Liver (tissue), 9 donors: ENCODE results near the gene GNB1L. TPM values are rescaled to one million over a fixed set of nuclear protein-coding genes. Genes with fewer than 3 reads are reported as not detected.

Experiments used
- DNase-seq: peaks from one replicate; pipeline ENCODE4 v3.0.0-alpha.2; 2017; ENCODE audit warnings: low spot score
- H3K27ac ChIP-seq, 2 donors: one replicate each; pipeline ENCODE4 v1.7.0; 2013; ENCODE audit warnings: inconsistent platforms in 2 of 2, low read length in 2 of 2, control low read depth in 1 of 2, low read depth in 1 of 2, mild to moderate bottlenecking in 1 of 2
- H3K27me3 ChIP-seq, 4 donors: one replicate each; pipeline versions ENCODE4 v1.6.1 to v1.7.0; 2013; ENCODE audit warnings: low read length in 3 of 4, inconsistent platforms in 1 of 4, mild to moderate bottlenecking in 1 of 4, moderate library complexity in 1 of 4; ENCODE audit not compliant: control insufficient read depth in 4 of 4, insufficient read depth in 4 of 4
- H3K36me3 ChIP-seq, 4 donors: one replicate each; pipeline versions ENCODE4 v1.6.1 to v1.7.0; 2013; ENCODE audit warnings: low read length in 3 of 4, mild to moderate bottlenecking in 3 of 4, low read depth in 1 of 4, moderate library complexity in 1 of 4; ENCODE audit not compliant: control insufficient read depth in 4 of 4, insufficient read depth in 3 of 4
- H3K4me1 ChIP-seq, 4 donors: one replicate each; pipeline versions ENCODE4 v1.6.1 to v1.7.0; 2013; ENCODE audit warnings: low read length in 3 of 4, mild to moderate bottlenecking in 3 of 4, moderate library complexity in 1 of 4; ENCODE audit not compliant: control insufficient read depth in 4 of 4, insufficient read depth in 4 of 4
- H3K4me3 ChIP-seq, 3 donors: one replicate each; pipeline versions ENCODE4 v1.6.1 to v1.7.0; 2013; ENCODE audit warnings: low read length in 3 of 3, control low read depth in 1 of 3, low read depth in 1 of 3, mild to moderate bottlenecking in 1 of 3
- H3K9ac ChIP-seq, 2 donors: one replicate each; pipeline ENCODE4 v1.7.0; 2013; ENCODE audit warnings: low read length in 2 of 2, mild to moderate bottlenecking in 2 of 2, moderate library complexity in 2 of 2, control low read depth in 1 of 2, low read depth in 1 of 2
- H3K9me3 ChIP-seq, 4 donors: one replicate each; pipeline versions ENCODE4 v1.6.1 to v1.7.0; 2013; ENCODE audit warnings: low read length in 3 of 4; ENCODE audit not compliant: control insufficient read depth in 4 of 4
- EGR1 ChIP-seq, 2 donors: IDR thresholded peaks; 2 replicates each; pipeline ENCODE4 v1.6.1; 2016 to 2018; ENCODE audit warnings: antibody characterized with exemption in 2 of 2, low read depth in 2 of 2
- FOXA1 ChIP-seq: IDR thresholded peaks from 2 replicates; pipeline ENCODE4 v1.6.1; 2016; ENCODE audit warnings: antibody characterized with exemption
- FOXA2 ChIP-seq: IDR thresholded peaks from 2 replicates; pipeline ENCODE4 v1.6.1; 2016; ENCODE audit warnings: antibody characterized with exemption
- GABPA ChIP-seq, 2 donors: IDR thresholded peaks in 1 of 2; conservative IDR thresholded peaks in 1 of 2; 2 replicates each; pipeline ENCODE4 v1.6.1; 2016; ENCODE audit warnings: antibody characterized with exemption in 2 of 2, mild to moderate bottlenecking in 1 of 2, moderate library complexity in 1 of 2
- HNF4G ChIP-seq: IDR thresholded peaks from 2 replicates; pipeline ENCODE4 v1.6.1; 2016; ENCODE audit warnings: antibody characterized with exemption
- MAX ChIP-seq: IDR thresholded peaks from 2 replicates; pipeline ENCODE4 v1.6.1; 2016; ENCODE audit warnings: antibody characterized with exemption
- NR2F2 ChIP-seq: IDR thresholded peaks from 2 replicates; pipeline ENCODE4 v1.6.1; 2016; ENCODE audit warnings: antibody characterized with exemption
- REST ChIP-seq: IDR thresholded peaks from 2 replicates; pipeline ENCODE4 v1.6.1; 2016; ENCODE audit warnings: antibody characterized with exemption, mild to moderate bottlenecking
- RXRA ChIP-seq, 2 donors: IDR thresholded peaks; 2 replicates each; pipeline ENCODE4 v1.6.1; 2017 to 2018; ENCODE audit warnings: antibody characterized with exemption in 2 of 2, mild to moderate bottlenecking in 1 of 2
- WGBS: extraction: QIAGEN DNeasy Blood & Tissue Kit; methylation state at CpG from one replicate; pipeline ENCODE4 v1.1.7; 2013; 5-methylcytosine and 5-hydroxymethylcytosine counted together
- polyA plus RNA-seq, 2 donors: library from polyadenylated mRNA; stranded (reverse) in 1 of 2; unstranded in 1 of 2; fragments of 200-250 nt in 1 of 2; fragments of >200 nt in 1 of 2; fragmentation: Nextera tagmentation in 1 of 2; extraction: Ambion mirVana in 1 of 2; gene quantifications; one replicate each; pipeline versions ENCODE4 v1.2.1 to v1.2.3, GENCODE V29; 2013 to 2015
- total RNA-seq, 2 donors: library from RNA; depleted of rRNA; stranded (reverse); fragments of >200 nt; gene quantifications; one replicate each; pipeline ENCODE4 v1.2.3, GENCODE V29; 2014
- TF ChIP-seq, protein P1 (sequence below): fragments of 150-350 bp; IDR thresholded peaks from 2 replicates; pipeline ENCODE4 v1.5.1; 2017; ENCODE audit warnings: improper control_type of control experiment, low read depth, low read length; ENCODE audit not compliant: missing input control
- donor health status: healthy.
- donor health status: healthy.
- donor health status: healthy.
- donor health status: healthy.
- donor health status: healthy.

Gene GNB1L
- total and polyA plus RNA-seq, 4 donors, result 1.5 to 3.6 (median 1.9) TPM

GRCh38 chr22:19759427-19760057 is 95.1 kb downstream of the GNB1L start:
- Histone ChIP-seq H3K27ac (no peak overlapping the region), H3K4me1 (peaks cover 8 to 31% (median 13%) of the 10 kb centered on the region in 4 donors), H3K36me3 (no peaks in the 10 kb centered on the region), H3K27me3 (peaks cover 2 to 15% (median 7%) of the 10 kb centered on the region in 4 donors), H3K9ac (no peak overlapping the region), H3K4me3 (no peak overlapping the region), H3K9me3 (no peaks in the 10 kb centered on the region)
- TF ChIP-seq GABPA (IDR thresholded peaks at IDR 0.05 in 1 of 2, conservative IDR thresholded peaks at IDR 0.05 in 1 of 2) (no peak), RXRA (IDR thresholded peaks at IDR 0.05) (no peak), MAX (no peak), NR2F2 (no peak), FOXA1 (no peak)
- TF ChIP-seq, protein P1, sequence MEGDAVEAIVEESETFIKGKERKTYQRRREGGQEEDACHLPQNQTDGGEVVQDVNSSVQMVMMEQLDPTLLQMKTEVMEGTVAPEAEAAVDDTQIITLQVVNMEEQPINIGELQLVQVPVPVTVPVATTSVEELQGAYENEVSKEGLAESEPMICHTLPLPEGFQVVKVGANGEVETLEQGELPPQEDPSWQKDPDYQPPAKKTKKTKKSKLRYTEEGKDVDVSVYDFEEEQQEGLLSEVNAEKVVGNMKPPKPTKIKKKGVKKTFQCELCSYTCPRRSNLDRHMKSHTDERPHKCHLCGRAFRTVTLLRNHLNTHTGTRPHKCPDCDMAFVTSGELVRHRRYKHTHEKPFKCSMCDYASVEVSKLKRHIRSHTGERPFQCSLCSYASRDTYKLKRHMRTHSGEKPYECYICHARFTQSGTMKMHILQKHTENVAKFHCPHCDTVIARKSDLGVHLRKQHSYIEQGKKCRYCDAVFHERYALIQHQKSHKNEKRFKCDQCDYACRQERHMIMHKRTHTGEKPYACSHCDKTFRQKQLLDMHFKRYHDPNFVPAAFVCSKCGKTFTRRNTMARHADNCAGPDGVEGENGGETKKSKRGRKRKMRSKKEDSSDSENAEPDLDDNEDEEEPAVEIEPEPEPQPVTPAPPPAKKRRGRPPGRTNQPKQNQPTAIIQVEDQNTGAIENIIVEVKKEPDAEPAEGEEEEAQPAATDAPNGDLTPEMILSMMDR, result no peak
- no peak for DNase-seq
- 9% methylated on average over 43 of the region's 43 CpGs for WGBS

DNA sequence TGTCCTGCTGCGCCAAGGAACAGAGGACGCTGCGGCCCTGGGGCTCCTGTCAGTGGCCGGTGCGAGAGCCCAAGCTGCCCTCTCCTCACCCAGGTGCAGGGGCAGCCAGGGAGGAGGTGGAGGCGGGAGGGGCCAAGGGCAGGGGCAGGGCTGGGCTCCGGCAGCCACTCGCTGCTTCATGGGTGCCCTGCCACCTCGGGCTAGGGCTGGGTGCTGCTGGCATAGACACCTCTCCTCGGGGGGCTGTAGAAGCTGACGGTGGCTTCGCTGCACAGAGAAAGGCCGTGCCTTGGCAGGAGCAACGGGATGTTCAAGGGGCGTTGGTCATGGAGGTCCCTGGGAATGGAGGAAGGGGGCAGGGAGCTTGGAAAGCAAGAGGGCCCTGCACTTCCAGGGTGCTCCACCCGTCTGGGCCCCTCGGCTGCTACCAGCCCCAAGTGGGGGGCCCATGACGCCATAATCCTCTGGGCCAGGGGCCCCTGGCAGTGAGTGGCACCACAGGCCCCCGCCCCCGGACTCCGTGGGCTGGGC is 95.7 kb downstream of the GNB1L start:
- DNase-seq, result no peak
- H3K4me1 ChIP-seq, result peaks cover 8 to 31% (median 13%) of the 10 kb centered on the region in 4 donors
- no peak overlapping the region for H3K4me3 ChIP-seq
- WGBS, result 10% methylated on average over 21 of the region's 21 CpGs
- H3K9me3 ChIP-seq, result no peaks in the 10 kb centered on the region
- TF ChIP-seq HNF4G, result no peak
- no peak for TF ChIP-seq FOXA2
- TF ChIP-seq FOXA1, result no peak
- TF ChIP-seq EGR1 (IDR thresholded peaks at IDR 0.05; ENCODE audit: low read depth in 2 of 2), result no peak
- no peak for TF ChIP-seq NR2F2
- no peak for TF ChIP-seq REST
- H3K27me3 ChIP-seq, result peaks cover 2 to 15% (median 10%) of the 10 kb centered on the region in 4 donors
- no peak overlapping the region for H3K9ac ChIP-seq
- H3K36me3 ChIP-seq, result no peaks in the 10 kb centered on the region
- no peak overlapping the region for H3K27ac ChIP-seq
